ENCODE measurements around the gene PIAS4.

Gene PIAS4

GRCh38 chr19:4013886-4014540, 6.5 kb downstream of the PIAS4 start:
- TF ChIP-seq CTCF (IDR thresholded peaks at IDR 0.05; ENCODE audit: borderline replicate concordance, control extremely low read depth, extremely low read depth, insufficient read depth, missing control alignments), result no peak
- no peak for DNase-seq (ENCODE audit: low spot score)
- in situ Hi-C loops (cut with MboI; ENCODE audit: low sequenced_read_pairs, unreplicated experiment), result no loop called here

GRCh38 chr19:4014541-4015491, 7.3 kb downstream of the PIAS4 start:
- in situ Hi-C loops (cut with MboI; ENCODE audit: low sequenced_read_pairs, unreplicated experiment), result no loop called here
- no peak for TF ChIP-seq CTCF (IDR thresholded peaks at IDR 0.05; ENCODE audit: borderline replicate concordance, control extremely low read depth, extremely low read depth, insufficient read depth, missing control alignments)
- DNase-seq (ENCODE audit: low spot score), result no peak

- no peak for DNase-seq (ENCODE audit: low spot score)
- in situ Hi-C loops (cut with MboI; ENCODE audit: low sequenced_read_pairs, unreplicated experiment), result no loop called here
- no peak for TF ChIP-seq CTCF (IDR thresholded peaks at IDR 0.05; ENCODE audit: borderline replicate concordance, control extremely low read depth, extremely low read depth, insufficient read depth, missing control alignments)
Observed at GRCh38 chr19:4015705-4016402, 8.3 kb downstream of the PIAS4 start.

- TF ChIP-seq CTCF (IDR thresholded peaks at IDR 0.05; ENCODE audit: borderline replicate concordance, control extremely low read depth, extremely low read depth, insufficient read depth, missing control alignments), result no peak
- in situ Hi-C loops (cut with MboI; ENCODE audit: low sequenced_read_pairs, unreplicated experiment), result no loop called here
Observed at GRCh38 chr19:4016486-4016885, 8.9 kb downstream of the PIAS4 start.

GRCh38 chr19:4016903-4017638, 9.5 kb downstream of the PIAS4 start:
- DNase-seq (ENCODE audit: low spot score), result no peak

More at GRCh38 chr19:4016486-4016885, 8.9 kb downstream of the PIAS4 start:
- no peak for DNase-seq (ENCODE audit: low spot score)

More at GRCh38 chr19:4016903-4017638, 9.5 kb downstream of the PIAS4 start:
- in situ Hi-C loops (cut with MboI; ENCODE audit: low sequenced_read_pairs, unreplicated experiment), result no loop called here
- TF ChIP-seq CTCF (IDR thresholded peaks at IDR 0.05; ENCODE audit: borderline replicate concordance, control extremely low read depth, extremely low read depth, insufficient read depth, missing control alignments), result no peak

All from GM13976 (cell line).